HG02623 (cell line): ENCODE results near the gene SLC16A9.
"Not testable (repeated sequence)": the region's sequence is repeated elsewhere in the genome, so short reads cannot be mapped to it uniquely, and the experiment has no call there.

Experiments
- ATAC-seq: cut with Tn5 transposase; IDR thresholded peaks from one replicate; pipeline ENCODE4 v1.9.1; 2021; ENCODE audit warnings: moderate library complexity; ENCODE audit not compliant: unreplicated experiment

The SLC16A9 gene

GRCh38 chr10:59709395-59710125 lies at the start of gene SLC16A9:
Gene SLC16A9, minus strand, starts transcription at chr10:59709850. Its CDS starts 25,559 bp downstream, at chr10:59684291.
- peak; percentile 87 for ATAC-seq

DNA sequence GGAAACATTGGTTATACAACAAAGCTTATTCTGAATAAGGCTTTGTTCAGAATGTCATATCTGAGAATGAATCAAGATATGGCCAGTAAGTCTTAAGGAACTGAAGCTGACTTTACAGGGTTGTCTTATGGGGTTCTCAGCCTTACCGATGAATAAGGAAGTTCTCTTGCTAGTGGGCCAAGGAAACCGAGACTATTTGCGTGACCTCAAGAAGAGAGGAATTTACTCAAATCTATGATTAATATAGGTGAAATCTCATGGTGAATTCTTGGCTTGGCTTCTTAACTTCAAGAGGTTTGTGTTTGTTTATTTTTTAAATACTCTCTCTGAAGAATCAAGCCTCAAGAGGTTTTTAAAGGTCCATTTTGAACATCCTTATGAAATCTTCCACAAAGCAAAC lies 48.3 kb upstream of the SLC16A9 start:
- no peak for ATAC-seq

DNA sequence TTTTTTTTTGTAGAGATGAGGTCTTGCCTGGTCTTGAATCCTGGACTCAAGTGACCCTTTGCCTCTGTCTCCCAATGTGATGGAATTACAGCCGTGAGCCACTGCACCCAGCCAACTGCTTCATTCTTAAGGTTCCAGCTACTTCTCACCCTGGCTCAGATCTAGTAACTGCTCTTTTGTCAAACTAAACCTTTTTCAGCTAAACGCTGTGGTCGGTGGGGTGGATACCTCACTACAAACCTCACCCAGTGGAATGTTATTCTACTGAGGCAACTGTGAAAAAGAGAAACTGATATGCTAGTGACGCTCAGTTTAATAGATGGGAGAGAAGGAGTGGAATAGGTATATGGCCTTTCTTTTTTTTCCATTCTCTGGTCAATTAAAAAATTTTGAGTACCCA lies 45.3 kb upstream of the SLC16A9 start:
- ATAC-seq, result no peak

DNA sequence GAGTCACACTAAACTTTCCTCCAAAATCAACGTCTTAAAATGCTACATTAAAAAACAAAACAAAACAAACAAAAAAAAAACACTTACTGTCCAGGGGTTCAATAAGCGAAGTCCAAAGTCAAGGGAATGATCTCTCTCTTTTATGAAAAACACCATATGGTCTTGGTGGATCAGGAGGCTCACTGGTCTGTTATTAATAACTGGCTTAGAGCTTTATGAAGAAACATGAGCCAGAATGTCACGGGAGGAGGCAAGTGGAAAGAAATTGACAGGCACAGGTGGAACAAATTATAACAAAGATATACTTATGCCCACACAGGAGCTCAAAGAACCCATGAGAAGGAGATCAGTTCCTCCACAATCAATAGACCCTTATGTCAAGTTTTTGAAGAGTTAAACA lies 43.6 kb upstream of the SLC16A9 start, which contains the start of gene MRLN:
MRLN (minus strand) TSS at position 189 of the 400 bp plus-strand sequence.
- no peak for ATAC-seq

GRCh38 chr10:59752278-59752940 lies 42.8 kb upstream of the SLC16A9 start:
- no peak for ATAC-seq

GRCh38 chr10:59750155-59750945 lies 40.7 kb upstream of the SLC16A9 start:
- no peak for ATAC-seq

DNA sequence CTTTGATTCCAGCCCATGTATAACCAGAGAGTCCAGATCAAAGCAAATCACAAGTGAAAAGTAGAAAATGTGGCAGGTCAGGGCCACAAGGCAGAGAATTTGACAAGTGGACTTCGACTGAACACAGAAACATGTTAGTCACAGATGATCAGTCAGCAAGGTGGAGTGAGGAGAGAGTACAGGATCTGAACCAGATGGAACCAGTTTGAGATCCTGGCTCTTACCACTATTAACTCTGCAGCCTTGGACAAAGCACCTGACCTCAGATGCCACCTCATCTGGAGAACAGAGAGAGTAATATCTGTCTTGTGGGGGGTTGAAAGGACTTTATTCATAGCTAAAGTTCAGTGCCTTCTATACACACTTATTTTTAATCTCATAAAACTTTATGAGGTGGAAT lies 39.2 kb upstream of the SLC16A9 start:
- peak; percentile 43 for ATAC-seq

DNA sequence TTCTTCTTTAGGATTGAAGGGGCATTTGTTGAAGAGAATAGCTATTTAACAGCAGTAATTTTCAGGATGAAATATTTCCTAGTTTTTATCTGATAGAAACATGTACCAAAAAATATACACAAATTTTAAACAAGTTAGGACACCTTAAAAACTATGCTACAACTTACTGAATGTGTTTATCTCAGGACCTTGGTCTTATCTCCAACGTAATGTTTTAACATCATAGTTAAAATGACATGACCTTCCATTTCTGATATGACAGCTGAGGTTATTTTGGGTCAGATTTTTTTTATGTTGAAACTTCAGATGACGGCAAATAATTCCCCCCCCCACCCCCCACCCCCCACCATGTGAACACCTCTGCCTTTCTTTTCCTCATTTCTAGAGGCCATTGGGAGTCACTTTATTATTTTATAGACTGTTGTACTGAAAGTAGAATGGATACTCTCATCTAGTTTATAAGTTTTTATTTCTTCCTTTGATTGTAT lies 35.6 kb upstream of the SLC16A9 start:
- no peak for ATAC-seq

DNA sequence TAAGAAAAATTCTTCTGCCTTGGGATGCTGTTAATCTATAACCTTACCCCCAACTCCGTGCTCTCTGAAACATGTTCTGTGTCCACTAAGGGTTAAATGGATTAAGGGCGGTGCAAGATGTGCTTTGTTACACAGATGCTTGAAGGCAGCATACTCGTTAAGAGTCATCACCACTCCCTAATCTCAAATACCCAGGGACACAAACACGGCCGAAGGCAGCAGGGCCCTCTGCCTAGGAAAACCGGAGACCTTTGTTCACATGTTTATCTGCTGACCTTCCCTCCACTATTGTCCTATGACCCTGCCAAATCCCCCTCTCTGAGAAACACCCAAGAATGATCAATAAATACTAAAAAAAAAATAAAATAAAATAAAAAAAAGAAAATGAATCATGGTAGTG lies 35.1 kb upstream of the SLC16A9 start:
- ATAC-seq, result not testable (repeated sequence)

GRCh38 chr10:59744156-59744555 lies 34.5 kb upstream of the SLC16A9 start:
- ATAC-seq, result not testable (repeated sequence)

DNA sequence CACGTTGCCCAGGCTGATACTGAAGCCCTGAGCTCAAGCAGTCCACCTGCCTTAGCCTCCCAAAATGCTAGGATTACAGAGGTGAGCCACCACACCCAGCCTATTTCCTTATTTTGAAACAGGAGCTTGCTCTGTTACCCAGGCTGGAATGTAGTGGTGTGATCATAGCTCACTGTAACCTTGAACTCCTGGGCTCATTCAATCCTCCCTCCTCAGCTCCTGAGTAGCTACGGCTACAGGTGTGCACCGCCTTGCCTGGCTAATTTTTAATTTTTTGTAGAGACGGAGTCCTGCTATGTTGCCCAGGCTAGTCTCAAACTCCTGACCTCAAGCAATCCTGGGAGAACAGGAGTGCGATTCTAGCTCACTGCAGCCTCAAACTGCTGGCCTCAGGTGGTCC lies 31.9 kb upstream of the SLC16A9 start:
- no peak for ATAC-seq

DNA sequence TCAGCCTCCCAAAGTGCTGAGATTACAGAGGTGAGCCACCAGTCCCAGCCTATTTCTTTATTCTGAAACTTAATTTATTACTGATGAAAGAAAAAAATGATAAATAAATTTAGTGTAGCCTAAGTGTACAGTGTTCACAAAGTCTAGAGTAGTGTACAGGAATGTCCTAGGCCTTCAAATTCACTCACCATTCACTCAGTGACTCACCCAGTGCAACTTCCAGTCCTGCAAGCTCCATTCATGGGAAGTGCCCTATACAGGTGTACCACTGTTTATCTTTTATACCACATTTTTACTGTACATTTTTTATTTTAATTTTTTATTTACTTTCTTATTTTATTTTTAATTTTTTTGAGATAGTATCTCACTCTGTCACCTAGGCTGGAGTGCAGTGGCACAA lies 31.4 kb upstream of the SLC16A9 start:
- no peak for ATAC-seq

- ATAC-seq, result no peak
Measured at GRCh38 chr10:59736749-59737148, 27.1 kb upstream of the SLC16A9 start.

DNA sequence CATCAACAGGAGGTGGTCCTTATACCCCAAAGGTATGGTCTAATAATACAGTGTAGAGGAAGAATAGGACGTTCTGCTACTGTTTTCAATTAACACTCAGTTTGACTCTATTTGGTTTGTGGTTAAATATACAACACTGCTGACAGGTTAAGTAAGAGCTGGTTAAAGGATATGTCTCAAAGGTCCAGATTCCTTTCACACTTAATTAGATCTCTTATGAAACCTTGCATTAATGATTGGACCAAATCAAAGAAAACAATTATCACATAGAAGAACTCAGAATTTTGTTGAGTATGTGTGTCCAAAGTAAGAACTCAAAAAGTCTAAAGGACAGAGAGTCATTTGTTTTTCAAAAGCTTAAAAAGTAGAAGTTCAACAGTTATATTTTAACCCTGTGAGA lies 25.6 kb upstream of the SLC16A9 start:
- ATAC-seq, result no peak

GRCh38 chr10:59734014-59734462 lies 24.4 kb upstream of the SLC16A9 start:
- no peak for ATAC-seq

GRCh38 chr10:59733321-59734013 lies 23.8 kb upstream of the SLC16A9 start:
- not testable (repeated sequence) for ATAC-seq

GRCh38 chr10:59732849-59733248 lies 23.2 kb upstream of the SLC16A9 start:
- not testable (repeated sequence) for ATAC-seq

DNA sequence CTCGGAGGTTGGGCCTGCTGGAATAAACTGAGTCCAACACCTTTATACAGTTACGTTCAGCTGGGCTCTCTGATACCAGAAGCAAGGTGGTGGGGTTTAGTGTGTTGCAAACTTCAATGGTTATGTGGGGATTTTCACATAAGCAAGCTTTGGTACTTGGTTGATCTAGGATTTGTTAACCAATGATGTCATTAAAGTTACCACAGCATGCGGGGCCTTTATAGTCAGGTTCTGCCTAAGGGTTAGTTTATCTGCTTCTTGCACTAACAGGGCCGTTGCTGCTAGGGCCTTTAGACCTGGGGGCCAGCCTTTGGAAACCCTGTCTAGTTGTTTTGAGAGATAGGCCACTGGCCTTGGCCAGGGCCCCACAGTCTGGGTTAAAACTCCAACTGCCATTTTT lies 19.5 kb upstream of the SLC16A9 start:
- not testable (repeated sequence) for ATAC-seq

DNA sequence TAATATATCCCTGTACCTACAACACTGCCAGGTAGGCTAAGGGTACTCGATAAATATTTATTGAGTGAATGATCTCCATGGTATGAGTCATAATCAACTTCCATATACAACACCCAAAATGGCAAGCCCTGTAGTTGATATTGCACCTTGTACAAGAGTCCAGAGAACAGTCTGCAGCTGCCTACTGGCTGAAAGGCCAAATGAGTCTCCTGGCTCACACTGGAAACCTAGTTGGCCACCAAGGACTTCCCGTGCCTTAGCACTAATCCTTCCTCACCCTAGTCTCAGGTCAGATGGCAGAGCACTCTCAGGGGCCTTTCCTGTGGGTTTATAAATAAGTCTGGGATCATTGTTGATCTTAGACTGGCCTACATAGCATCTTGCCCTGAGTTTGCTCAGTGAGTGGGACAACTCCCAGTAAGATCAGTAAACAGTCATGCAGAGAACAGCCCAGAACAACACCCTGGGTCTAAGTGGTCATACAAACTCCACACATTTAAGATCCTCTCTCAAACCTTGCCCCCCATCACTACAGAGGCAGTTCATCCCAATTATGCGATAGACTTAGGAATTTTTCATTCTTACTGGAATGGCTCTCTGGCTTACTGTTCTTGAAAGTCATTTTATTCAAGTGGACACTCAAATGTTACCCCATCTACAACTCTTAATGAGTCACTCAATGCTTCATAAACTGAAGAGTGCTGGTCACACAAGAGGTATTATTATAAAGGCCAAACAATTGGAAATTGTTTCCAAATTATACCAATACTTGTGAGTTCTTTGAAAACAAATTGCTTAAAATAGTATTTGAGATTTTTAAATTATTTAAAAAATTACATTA lies 14.7 kb upstream of the SLC16A9 start:
- no peak for ATAC-seq

DNA sequence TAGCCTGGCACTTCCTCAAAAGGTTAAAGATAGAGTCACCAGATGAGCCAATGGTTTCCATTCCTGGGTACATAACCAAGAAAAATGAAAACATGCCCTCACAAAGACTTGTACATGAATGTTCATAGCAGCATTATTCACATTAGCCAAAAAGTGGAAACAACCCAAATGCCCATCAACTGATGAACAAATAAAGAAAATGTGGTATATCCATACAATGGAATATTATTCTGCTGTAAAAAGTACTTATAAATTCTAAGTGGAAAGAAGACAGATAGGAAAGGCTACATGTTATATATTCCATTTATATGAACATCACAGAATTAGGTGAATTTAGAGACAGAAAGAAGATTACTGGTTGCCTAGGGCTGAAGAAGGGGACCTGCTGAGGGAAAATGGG lies 10.7 kb upstream of the SLC16A9 start:
- no peak for ATAC-seq
